Measurements from ENCODE around the gene OPTC.

DNA sequence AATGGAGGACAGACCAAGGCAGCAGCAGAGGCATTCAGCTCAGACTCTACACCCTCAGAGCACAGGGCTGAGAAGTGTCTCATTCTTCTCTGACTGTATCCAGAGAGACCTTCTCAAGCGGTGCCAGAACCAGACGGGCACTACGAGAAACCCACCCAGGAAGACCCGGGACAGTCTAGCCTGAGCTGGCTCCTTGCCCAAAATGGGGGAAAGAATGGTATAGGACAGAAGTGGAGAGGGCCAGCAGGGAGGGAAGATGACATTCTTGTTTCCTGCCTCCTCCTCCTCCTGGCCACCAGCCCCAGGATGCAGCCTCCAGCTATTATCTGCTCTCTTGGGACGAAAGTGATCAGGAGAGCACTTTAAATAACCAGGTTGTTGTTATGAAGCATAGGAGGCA is 40.9 kb upstream of the OPTC start:
- TF ChIP-seq, protein P1, sequence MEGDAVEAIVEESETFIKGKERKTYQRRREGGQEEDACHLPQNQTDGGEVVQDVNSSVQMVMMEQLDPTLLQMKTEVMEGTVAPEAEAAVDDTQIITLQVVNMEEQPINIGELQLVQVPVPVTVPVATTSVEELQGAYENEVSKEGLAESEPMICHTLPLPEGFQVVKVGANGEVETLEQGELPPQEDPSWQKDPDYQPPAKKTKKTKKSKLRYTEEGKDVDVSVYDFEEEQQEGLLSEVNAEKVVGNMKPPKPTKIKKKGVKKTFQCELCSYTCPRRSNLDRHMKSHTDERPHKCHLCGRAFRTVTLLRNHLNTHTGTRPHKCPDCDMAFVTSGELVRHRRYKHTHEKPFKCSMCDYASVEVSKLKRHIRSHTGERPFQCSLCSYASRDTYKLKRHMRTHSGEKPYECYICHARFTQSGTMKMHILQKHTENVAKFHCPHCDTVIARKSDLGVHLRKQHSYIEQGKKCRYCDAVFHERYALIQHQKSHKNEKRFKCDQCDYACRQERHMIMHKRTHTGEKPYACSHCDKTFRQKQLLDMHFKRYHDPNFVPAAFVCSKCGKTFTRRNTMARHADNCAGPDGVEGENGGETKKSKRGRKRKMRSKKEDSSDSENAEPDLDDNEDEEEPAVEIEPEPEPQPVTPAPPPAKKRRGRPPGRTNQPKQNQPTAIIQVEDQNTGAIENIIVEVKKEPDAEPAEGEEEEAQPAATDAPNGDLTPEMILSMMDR (IDR thresholded peaks at IDR 0.05; ENCODE audit: insufficient read depth, low read length, poor library complexity, severe bottlenecking): no peak
- no peak for TF ChIP-seq EZH2phosphoT487 (conservative IDR thresholded peaks at IDR 0.05; ENCODE audit: low read length)

All from SU-DHL-6 (cell line).